T follicular helper cell (primary cell): ENCODE results near the gene CHD6.

ENCODE experiments used
- DNase-seq: peaks from one replicate; pipeline ENCODE4 v3.0.0-alpha.2; 2020; ENCODE audit warnings: low read depth

The CHD6 gene

GRCh38 chr20:41365777-41366545, 252.2 kb downstream of the CHD6 start:
- no peak for DNase-seq

DNA sequence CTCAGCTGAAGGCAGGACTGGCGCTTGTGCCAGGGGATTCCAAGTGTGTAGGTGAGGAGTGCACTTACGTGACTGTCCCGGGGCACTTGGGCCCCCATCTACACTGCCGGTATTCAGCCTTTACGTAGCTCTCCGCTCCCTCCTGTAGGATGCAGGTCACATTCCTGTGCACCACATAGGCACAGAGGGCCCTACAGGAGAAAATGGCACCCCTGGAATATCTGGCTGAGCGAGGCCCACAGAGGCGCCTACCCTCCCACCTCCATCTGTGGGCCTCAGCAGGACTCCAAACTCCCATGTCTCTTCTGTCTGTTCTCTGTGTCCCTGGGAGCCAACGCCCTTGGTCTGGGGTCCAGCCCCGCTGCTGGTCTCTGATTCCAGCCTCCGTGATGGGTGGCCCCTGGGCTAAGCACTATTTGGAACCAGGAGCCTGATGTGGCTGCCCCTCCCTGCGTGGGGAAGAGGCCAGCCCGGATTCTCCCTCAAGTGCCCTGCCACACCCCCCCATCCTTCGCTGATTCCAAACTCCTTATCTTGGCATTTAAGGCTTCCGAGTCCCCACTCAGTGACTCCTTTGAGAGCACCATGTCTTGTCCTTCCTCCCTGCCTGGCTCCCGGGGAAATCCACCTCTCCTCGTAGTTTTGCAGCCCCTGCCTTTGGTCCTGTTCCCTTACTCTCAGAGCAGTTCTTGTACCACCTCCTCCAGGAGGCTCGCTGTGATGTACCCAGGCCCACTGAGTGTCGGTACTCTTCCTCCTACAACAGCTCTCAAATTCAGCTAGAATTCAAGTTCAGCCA, 253.0 kb downstream of the CHD6 start:
- no peak for DNase-seq

- no peak for DNase-seq
Observed at GRCh38 chr20:41364236-41364855, 253.8 kb downstream of the CHD6 start.

GRCh38 chr20:41363601-41364000, 254.6 kb downstream of the CHD6 start:
- no peak for DNase-seq

DNA sequence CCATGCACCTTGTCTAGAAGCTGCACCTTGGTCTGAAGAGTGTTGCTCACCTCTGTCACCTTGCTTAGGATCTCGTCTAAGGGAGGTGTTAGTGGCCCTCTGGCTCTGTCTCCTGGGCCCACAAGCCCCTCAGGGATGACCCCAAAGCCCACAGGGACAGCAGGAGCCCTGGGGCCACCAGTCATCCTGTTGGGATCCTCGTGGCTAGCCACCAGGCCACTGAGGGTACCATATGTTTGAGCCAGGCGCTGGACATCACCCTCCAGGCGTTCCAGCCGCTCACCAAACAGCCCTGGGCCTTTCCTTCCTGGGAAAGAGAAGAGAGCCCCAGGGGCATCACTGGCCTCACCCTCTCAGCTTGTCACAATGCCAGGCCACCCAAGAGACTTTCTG, 255.4 kb downstream of the CHD6 start:
- no peak for DNase-seq

- no peak for DNase-seq
Observed at GRCh38 chr20:41361757-41362747, 256.1 kb downstream of the CHD6 start.

DNA sequence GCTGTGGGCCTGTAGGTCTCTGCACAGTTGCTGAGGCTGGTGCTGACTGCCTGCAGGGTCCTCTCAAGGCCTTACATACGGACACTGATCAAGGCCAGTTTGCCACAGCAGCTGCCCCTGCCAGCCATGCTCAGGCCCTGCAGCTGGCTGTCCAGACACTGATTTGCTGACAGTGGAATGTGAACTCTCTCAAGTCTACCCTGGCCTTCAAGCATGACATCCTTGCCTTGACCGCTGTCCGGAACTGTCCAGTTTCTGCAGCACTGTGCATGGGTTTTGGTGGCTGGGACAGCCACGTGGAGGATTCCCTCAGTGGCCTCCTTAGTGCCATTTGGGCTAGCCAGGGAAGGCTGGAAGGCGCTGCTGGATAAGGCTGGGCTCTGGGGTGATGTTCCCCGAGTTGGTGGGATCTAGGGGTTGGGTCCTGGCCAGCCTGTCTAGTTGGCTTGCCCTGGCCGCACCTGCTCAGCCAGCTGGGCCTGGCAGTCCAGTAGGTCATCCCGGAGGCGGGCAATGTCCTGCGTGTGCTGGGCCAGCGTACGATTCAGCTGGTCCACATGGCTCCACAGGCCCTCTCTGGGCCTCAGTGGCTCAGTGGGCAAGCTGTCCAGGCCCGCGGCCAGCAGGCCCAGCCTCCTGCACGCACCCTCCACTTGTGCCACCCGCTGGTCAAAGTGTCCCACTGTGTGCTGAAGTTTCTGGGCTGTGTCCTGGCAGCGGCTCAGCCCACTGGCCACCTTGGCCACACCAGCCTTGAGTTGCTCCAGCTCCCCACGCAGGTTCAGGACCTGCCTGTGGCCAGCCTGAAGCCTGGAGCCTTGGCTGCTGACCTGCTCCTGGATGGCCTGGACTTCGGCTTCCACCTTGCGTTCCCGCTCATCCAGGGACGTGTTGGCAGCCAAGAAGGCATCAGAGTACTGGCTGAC, 257.1 kb downstream of the CHD6 start:
- DNase-seq, result no peak

DNA sequence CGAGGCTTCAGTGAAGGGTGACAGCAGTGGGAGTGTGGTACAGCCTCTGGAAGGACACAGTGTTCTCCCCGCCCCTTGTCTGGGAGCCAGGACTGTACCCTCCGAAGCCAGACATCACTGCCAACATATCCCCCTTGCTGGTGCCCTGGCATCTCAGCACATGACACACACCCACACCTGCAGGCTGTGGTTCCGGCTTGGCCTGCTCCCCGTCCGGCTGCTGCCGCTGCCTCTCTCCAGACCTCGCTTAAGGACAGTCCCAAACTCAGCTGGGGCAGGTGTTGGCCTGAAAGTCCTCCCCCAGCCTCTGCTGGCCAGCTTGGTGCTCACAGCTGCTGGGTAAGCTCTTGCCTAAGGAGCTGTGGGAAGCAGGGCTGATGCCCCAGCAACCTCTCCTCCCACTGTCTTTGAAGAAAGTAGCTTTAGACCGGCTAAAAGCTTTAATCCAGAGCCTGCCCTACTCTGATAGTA, 258.6 kb downstream of the CHD6 start:
- no peak for DNase-seq

DNA sequence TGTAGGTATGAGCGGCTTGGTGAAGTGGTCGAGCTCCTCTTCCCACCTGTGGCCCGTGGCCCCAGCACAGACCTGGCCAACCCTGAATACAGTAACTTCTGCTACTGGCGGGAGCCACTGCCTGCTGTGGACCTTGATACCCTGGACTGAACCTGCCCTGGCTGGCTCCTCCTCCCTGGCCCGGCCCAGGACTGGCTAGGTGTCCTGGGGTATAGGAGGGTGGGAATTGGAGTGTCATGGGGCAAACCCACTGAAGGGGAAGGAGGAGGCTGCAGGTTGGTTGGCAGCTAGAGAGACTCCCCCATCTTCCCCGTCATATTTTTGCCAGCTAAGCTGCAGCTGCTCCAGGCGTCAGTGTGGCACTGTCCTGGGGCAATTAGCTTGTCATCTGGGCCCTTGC, 259.5 kb downstream of the CHD6 start:
- no peak for DNase-seq

- DNase-seq, result no peak
Observed at GRCh38 chr20:41358230-41358629, 259.9 kb downstream of the CHD6 start.

- no peak for DNase-seq
Observed at GRCh38 chr20:41357424-41358163, 260.6 kb downstream of the CHD6 start.

- no peak for DNase-seq
Observed at GRCh38 chr20:41356951-41357350, 261.2 kb downstream of the CHD6 start.

- DNase-seq, result no peak
Observed at GRCh38 chr20:41355598-41356203, 262.5 kb downstream of the CHD6 start.

GRCh38 chr20:41355192-41355591, 263.0 kb downstream of the CHD6 start:
- no peak for DNase-seq

- DNase-seq, result no peak
Observed at GRCh38 chr20:41353530-41353929, 264.6 kb downstream of the CHD6 start.

DNA sequence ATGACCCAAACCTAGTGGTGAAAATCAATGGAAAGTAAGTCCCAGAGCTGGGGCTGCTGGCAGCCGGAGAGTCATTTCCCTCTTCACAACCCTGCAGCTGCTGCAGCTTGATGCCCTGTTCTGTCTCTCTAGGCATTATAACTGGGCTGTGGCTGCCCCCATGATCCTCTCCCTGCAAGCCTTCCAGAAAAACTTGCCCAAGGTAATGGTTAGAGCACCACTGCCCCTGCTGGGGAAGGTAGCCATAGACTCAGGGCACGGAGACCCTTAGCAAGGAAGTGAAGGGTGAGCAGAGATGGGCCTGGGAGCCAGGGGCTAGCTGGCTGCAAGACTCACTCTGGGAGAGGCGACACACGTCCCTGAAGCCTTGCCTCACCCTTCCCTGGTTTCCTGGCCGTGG, 265.5 kb downstream of the CHD6 start:
- no peak for DNase-seq

DNA sequence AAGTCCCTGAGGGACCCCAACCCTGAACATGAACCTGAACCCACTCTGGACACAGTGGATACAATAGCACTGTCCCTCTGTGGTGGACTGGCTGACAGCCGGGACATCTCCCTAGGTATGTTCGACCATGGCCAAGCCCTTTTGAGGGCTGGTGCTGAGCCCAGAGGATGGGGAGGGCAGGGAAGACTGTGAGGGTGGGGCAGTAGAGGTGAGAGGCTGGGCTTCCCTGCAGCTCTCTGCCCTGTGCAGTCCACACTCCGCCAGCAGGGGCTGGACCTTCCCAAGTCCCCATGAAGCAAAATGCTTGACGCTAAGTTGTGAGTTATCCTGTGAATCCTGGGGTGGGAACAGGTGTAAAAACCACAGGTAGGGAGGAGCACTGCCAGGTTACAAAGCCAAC, 266.1 kb downstream of the CHD6 start:
- no peak for DNase-seq
